WTC11 (cell line): ENCODE measurements around the gene COL13A1. TPM values are rescaled to one million over a fixed set of nuclear protein-coding genes. Genes with fewer than 3 reads are reported as not detected.

Source experiments
- ATAC-seq: fragments of 200-7000 bp; cut with Tn5 transposase; 2 replicates; pipeline ENCODE4 v1.10.0; 2021; ENCODE audit warnings: mild to moderate bottlenecking, moderate library complexity
- CTCF ChIA-PET: fragments of 300-600 bp; sonication (Branson Sonifier 250); formaldehyde crosslinking; loops from one replicate; lab custom pipeline; 2021; ENCODE audit warnings: antibody characterized with exemption; lab: Charles Lee
- POLR2A ChIA-PET: fragments of 350-600 bp; sonication (Branson Sonifier 250); formaldehyde crosslinking; loops from one replicate; lab custom pipeline; 2021; ENCODE audit warnings: antibody characterized with exemption; lab: Charles Lee
- DNase-seq: peaks from one replicate; pipeline ENCODE4 v3.0.0; 2021; ENCODE audit warnings: low spot score
- H3K27ac Mint-ChIP-seq: 2 replicates; pipeline ENCODE4 v1.8.0; 2021; ENCODE audit warnings: mixed read lengths
- H3K27me3 Mint-ChIP-seq: 2 replicates; pipeline ENCODE4 v1.8.0; 2021; ENCODE audit warnings: low read depth, mild to moderate bottlenecking, moderate library complexity, mixed read lengths
- H3K36me3 Mint-ChIP-seq: 2 replicates; pipeline ENCODE4 v1.8.0; 2021; ENCODE audit warnings: mixed read lengths
- H3K4me1 Mint-ChIP-seq: 2 replicates; pipeline ENCODE4 v1.8.0; 2022; ENCODE audit warnings: mixed read lengths
- H3K4me3 Mint-ChIP-seq: 2 replicates; pipeline ENCODE4 v1.8.0; 2021; ENCODE audit warnings: mild to moderate bottlenecking, moderate library complexity, mixed read lengths
- H3K9me3 Mint-ChIP-seq: 2 replicates; pipeline ENCODE4 v1.8.0; 2021; ENCODE audit warnings: mixed read lengths
- AR ChIP-seq: fragments of 250-450 bp; sonication (Bioruptor Pico); IDR thresholded peaks from 2 replicates; pipeline ENCODE4 v1.9.0; 2021; ENCODE audit warnings: mild to moderate bottlenecking
- ATF1 ChIP-seq: sonication (generic); formaldehyde crosslinking; IDR thresholded peaks from 2 replicates; pipeline ENCODE4 v1.8.1; 2023; ENCODE audit warnings: mild to moderate bottlenecking, moderate library complexity, missing genetic modification reagents
- CDX4 ChIP-seq: fragments of 250-450 bp; sonication (Bioruptor Pico); IDR thresholded peaks from 2 replicates; pipeline ENCODE4 v1.9.0; 2021; ENCODE audit warnings: moderate library complexity, mild to moderate bottlenecking, inconsistent platforms, borderline replicate concordance
- CREM ChIP-seq: sonication (generic); formaldehyde crosslinking; IDR thresholded peaks from 2 replicates; pipeline ENCODE4 v1.8.1; 2022; ENCODE audit warnings: mild to moderate bottlenecking, missing genetic modification reagents, moderate library complexity
- CTCF ChIP-seq: fragments of 200-600 bp; IDR thresholded peaks from 2 replicates; pipeline ENCODE4 v1.8.0; 2022; ENCODE audit warnings: antibody characterized with exemption
- FOXJ3 ChIP-seq: sonication (generic); formaldehyde crosslinking; IDR thresholded peaks from 2 replicates; pipeline ENCODE4 v1.9.0; 2021; ENCODE audit warnings: missing genetic modification reagents, mild to moderate bottlenecking, borderline replicate concordance
- GABPB1 ChIP-seq: sonication (generic); formaldehyde crosslinking; IDR thresholded peaks from 2 replicates; pipeline ENCODE4 v1.8.1; 2023; ENCODE audit warnings: mild to moderate bottlenecking, missing genetic modification reagents
- GRHL2 ChIP-seq: fragments of 250-450 bp; sonication (Bioruptor Pico); IDR thresholded peaks from 2 replicates; pipeline ENCODE4 v1.8.0; 2022; ENCODE audit warnings: mild to moderate bottlenecking, moderate library complexity; ENCODE audit not compliant: insufficient replicate concordance, severe bottlenecking
- HMGA2 ChIP-seq: fragments of 250-450 bp; sonication (Bioruptor Pico); IDR thresholded peaks from 2 replicates; pipeline ENCODE4 v1.4.0; 2021; ENCODE audit warnings: mild to moderate bottlenecking, moderate library complexity
- MLX ChIP-seq: sonication (generic); formaldehyde crosslinking; IDR thresholded peaks from 2 replicates; pipeline ENCODE4 v1.8.1; 2023; ENCODE audit warnings: mild to moderate bottlenecking, missing genetic modification reagents, moderate library complexity
- NFATC4 ChIP-seq: fragments of 250-450 bp; sonication (Bioruptor Pico); IDR thresholded peaks from 2 replicates; pipeline ENCODE4 v1.9.0; 2021; ENCODE audit warnings: mild to moderate bottlenecking
- NR2C2 ChIP-seq: sonication (generic); formaldehyde crosslinking; IDR thresholded peaks from 2 replicates; pipeline ENCODE4 v1.8.0; 2022; ENCODE audit warnings: mild to moderate bottlenecking, missing genetic modification reagents
- PRRX2 ChIP-seq: fragments of 250-450 bp; sonication (Bioruptor Pico); IDR thresholded peaks from 2 replicates; pipeline ENCODE4 v1.8.0; 2021; ENCODE audit warnings: mild to moderate bottlenecking
- TCF7 ChIP-seq: sonication (generic); formaldehyde crosslinking; IDR thresholded peaks from 2 replicates; pipeline ENCODE4 v1.8.0; 2022; ENCODE audit warnings: mild to moderate bottlenecking, low read depth, missing genetic modification reagents, moderate library complexity
- TEAD4 ChIP-seq: sonication (generic); formaldehyde crosslinking; IDR thresholded peaks from 2 replicates; pipeline ENCODE4 v1.8.0; 2022; ENCODE audit warnings: mild to moderate bottlenecking, missing genetic modification reagents
- USF2 ChIP-seq: sonication (generic); formaldehyde crosslinking; IDR thresholded peaks from 2 replicates; pipeline ENCODE4 v1.8.1; 2023; ENCODE audit warnings: mild to moderate bottlenecking, missing genetic modification reagents, moderate library complexity
- ZBTB21 ChIP-seq: sonication (generic); formaldehyde crosslinking; IDR thresholded peaks from 2 replicates; pipeline ENCODE4 v1.8.1; 2023; ENCODE audit warnings: mild to moderate bottlenecking, missing genetic modification reagents, borderline replicate concordance
- ZNF232 ChIP-seq: sonication (generic); formaldehyde crosslinking; IDR thresholded peaks from 2 replicates; pipeline ENCODE4 v1.8.0; 2022; ENCODE audit warnings: mild to moderate bottlenecking, missing genetic modification reagents
- ZNF512 ChIP-seq: sonication (generic); formaldehyde crosslinking; IDR thresholded peaks from 2 replicates; pipeline ENCODE4 v1.8.1; 2022; ENCODE audit warnings: missing genetic modification reagents, borderline replicate concordance
- ZSCAN18 ChIP-seq: fragments of 250-450 bp; sonication (Bioruptor Pico); IDR thresholded peaks from 2 replicates; pipeline ENCODE4 v2.1.2; 2022; ENCODE audit warnings: mild to moderate bottlenecking, moderate library complexity
- total RNA-seq: library from RNA; stranded (reverse); gene quantifications from 3 replicates; pipeline ENCODE4 v1.2.3, GENCODE V29; 2021

Gene COL13A1
- total RNA-seq, 1 experiment from 2014 or later, result 7.1 TPM

GRCh38 chr10:69870591-69870990 is 68.9 kb downstream of the COL13A1 start (continued):
- no peak for TF ChIP-seq USF2 (CRISPR knock-in tag)
- TF ChIP-seq ZNF232 (CRISPR knock-in tag), result no peak
- TF ChIP-seq PRRX2 (CRISPR knock-in tag), result no peak
- no peak for TF ChIP-seq GRHL2
- no peak for TF ChIP-seq CTCF
- no peak for TF ChIP-seq FOXJ3 (CRISPR knock-in tag)
- no peak for TF ChIP-seq TCF7 (CRISPR knock-in tag)
- TF ChIP-seq CDX4, result no peak
- TF ChIP-seq GABPB1, result no peak
- TF ChIP-seq, all 79 proteins: peak for 0

- Mint-ChIP-seq H3K27me3 (peaks cover 11% of the 10 kb centered on the region), H3K4me1 (peaks cover 87% of the 10 kb centered on the region), H3K9me3 (no peaks in the 10 kb centered on the region), H3K4me3 (no peak overlapping the region), H3K36me3 (no peaks in the 10 kb centered on the region), H3K27ac (peak overlapping the region; percentile 72)
- no peak for DNase-seq
- POLR2A ChIA-PET, result no interaction called here
- peak; percentile 9; the same call in 1 of the 2 replicates for ATAC-seq
- CTCF ChIA-PET, result interaction anchor here (0.5 to 3.2 kb wide), 16 partner anchors 10 to 1935 kb away, joined by 3 to 15 read pairs (median 3); partner anchors contain the start of gene COL13A1
- no peak for TF ChIP-seq AR (CRISPR knock-in tag)
- no peak for TF ChIP-seq NFATC4
- TF ChIP-seq NR2C2 (CRISPR knock-in tag), result no peak
- TF ChIP-seq ATF1, result no peak
- TF ChIP-seq ZBTB21 (CRISPR knock-in tag), result no peak
- TF ChIP-seq ZSCAN18 (CRISPR knock-in tag), result no peak
- no peak for TF ChIP-seq TCF7 (CRISPR knock-in tag)
- no peak for TF ChIP-seq TEAD4
- no peak for TF ChIP-seq ZNF512
- TF ChIP-seq CREM (CRISPR knock-in tag), result no peak
- no peak for TF ChIP-seq MLX (CRISPR knock-in tag)
- no peak for TF ChIP-seq HMGA2 (CRISPR knock-in tag)
These were observed 69.4 kb downstream of the COL13A1 start for GRCh38 chr10:69871074-69871473.
